NCI-H526 treated with DMSO at 0.1 percent for 48 hours (cell line): Measurements from ENCODE around the gene UBC.
"Not testable (repeated sequence)": the region's sequence is repeated elsewhere in the genome, so short reads cannot be mapped to it uniquely, and the experiment has no call there.

ENCODE experiments used
- DNase-seq: peaks from one replicate; lab custom pipeline; 2025; lab: John Stamatoyannopoulos, UW

The UBC gene

GRCh38 chr12:124914392-124915238 lies at the start of gene UBC:
UBC (minus strand) TSS chr12:124914650; CDS start chr12:124913771, 879 bp downstream.
- no peak for DNase-seq

DNA sequence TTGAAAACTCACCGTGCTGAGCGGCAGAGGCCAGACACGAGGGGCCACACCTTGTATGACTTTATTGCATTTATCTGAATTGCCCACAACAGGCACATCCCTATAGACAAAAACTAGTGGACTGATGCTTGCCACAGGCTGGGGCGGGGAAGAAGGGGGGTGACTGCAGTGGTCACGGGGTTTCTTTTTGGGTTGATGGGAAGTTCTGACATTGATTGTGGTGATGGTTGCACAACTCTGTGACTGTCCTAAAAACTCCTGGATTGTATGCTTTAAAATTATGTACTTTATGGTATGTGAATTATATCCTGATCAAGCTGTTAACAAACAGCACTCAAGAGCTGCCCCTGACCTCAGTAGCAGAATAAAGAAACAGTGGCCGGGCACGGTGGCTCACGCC lies 48.8 kb upstream of the UBC start:
- no peak for DNase-seq

GRCh38 chr12:124961055-124961454 lies 46.6 kb upstream of the UBC start:
- DNase-seq: no peak

- DNase-seq: no peak
Measured at GRCh38 chr12:124956571-124956970, 42.1 kb upstream of the UBC start.

GRCh38 chr12:124954771-124955170 lies 40.3 kb upstream of the UBC start:
- DNase-seq: no peak

- DNase-seq: no peak
Measured at GRCh38 chr12:124953689-124954405, 39.4 kb upstream of the UBC start.

- no peak for DNase-seq
Measured at GRCh38 chr12:124952801-124953200, 38.4 kb upstream of the UBC start.

- DNase-seq: no peak
Measured at GRCh38 chr12:124952295-124952694, 37.8 kb upstream of the UBC start.

DNA sequence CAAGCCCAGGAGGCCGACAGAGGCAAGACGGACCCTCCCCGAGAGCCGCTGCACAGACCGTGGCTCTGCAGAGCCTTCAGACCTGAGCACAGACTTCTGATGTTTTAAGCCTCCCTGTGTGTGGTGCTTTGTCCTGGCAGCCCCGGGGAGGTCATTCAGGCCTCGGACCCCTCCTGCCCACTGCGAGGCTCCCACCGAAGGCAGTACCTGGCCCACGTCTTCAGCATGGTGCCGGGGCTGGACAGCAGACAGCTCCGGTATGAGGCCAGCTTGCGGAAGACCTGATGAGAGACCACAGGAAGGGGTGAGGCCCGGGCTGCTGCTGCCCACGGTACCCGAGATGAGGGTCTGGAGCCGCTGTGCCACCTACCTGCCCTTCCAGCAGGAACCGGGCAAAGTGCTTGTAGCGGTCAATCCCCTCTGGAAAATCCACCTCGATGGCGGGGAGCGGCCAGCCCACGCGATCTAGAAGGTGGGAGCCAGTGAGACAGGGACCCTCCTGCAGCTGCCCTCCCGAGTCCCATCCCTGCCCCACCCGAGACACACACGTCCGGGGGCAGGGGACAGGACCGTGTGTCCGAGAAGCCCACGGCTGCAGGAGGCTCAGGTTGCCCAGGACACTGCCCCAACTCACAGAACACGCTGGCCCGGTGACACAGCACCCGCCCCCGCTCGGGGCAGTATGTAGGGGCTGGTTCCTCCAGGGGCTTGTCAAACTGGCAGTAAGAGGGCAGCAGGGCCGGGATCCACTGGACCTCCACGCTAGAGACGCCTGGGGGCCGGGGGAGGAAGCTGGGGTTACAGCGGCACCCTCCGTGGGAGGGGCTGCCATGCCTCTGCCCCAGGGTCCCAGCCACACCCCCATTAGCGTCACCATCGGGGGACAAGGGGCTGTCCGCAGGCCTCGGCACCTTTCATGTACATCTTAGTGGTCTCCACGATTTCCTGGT lies 35.6 kb upstream of the UBC start:
- DNase-seq: no peak

GRCh38 chr12:124949066-124949465 lies 34.6 kb upstream of the UBC start:
- no peak for DNase-seq

- no peak for DNase-seq
Measured at GRCh38 chr12:124947561-124948398, 33.3 kb upstream of the UBC start.

DNA sequence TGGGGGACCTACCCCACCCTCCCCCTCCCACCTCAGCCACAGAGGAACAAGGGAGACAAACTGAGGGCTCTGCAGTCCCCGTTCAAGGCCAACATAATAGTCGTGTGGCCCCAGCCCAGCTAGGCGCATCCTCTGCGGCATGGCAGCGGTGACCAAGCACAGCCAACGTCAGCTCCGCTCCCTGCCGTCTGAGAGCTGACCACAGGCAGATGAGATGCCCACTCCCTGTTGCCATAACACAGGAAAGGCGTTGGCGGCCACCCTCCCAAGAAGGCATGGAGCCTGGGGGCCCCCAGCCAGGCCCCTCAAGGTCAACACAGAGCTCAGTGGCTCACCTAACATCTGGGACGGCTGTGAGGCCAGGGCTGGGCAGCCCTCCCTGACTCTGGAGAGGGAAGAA lies 32.6 kb upstream of the UBC start:
- no peak for DNase-seq

DNA sequence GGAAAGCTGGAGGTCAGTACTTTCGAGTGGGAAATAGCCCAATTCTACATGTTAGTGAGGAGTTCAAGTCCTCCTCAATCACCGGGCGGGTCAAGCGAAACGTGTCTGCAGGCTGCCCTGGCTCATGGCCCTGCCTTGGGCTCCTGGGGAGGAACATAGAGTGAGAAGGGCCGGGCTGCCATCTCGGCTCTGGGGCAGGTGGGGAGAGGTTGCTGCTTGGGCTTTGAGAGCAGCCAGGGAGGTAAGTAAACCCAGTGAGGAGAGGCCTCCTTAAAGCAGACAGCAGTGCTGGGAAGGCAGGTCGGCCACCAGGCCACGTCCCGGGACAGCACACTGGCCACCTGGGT lies 32.0 kb upstream of the UBC start:
- no peak for DNase-seq

DNA sequence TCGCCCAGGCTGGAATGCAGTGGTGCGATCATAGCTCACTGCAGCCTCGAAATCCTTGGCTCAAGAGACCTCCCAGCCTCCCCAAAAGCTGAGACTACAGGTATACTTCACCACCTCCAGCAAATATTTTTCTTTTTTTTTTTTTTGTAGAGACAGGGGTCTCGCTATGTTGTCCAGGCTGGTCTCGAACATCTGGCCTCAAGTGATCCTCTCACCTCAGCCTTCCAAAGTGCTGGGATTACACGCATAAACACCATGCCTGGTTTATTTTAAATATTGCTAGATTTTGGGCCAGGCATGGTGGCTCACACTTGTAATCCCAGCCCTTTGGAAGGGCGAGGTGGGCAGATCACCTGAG lies 26.7 kb upstream of the UBC start:
- DNase-seq: no peak

GRCh38 chr12:124940393-124941169 lies 26.1 kb upstream of the UBC start:
- no peak for DNase-seq

GRCh38 chr12:124940143-124940392 lies 25.6 kb upstream of the UBC start:
- DNase-seq: no peak

DNA sequence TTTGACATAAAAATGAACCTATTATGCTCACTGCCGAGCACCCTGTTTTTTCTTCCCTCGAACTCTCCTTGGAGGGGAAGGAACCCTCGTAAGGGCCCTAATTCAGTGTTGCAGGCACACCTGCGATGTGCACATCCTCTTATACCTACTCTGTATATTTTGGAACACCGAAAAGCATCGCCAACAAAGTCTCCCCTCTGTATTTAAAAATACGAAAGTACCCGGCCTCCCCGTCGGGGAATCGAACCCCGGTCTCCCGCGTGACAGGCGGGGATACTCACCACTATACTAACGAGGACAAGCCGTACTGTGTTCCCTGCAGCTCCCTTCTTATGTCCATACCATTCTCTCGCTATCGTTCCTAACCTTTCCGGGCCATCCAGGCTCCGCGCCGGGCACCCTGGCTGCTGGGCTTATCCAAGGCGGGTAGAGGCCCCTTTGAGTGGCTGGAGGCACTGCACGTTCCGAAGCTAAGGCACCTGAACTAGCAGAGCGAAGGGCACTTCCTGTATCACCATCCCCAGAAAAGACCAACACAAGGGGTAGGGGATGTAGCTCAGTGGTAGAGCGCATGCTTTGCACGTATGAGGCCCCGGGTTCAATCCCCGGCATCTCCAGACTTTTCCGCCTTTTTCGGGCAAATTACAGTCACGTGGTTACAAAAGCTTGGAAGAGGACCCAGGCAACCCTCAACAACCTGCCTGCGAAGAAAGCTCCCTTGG lies 25.1 kb upstream of the UBC start:
- DNase-seq: no peak

GRCh38 chr12:124939079-124939420 lies 24.6 kb upstream of the UBC start:
- no peak for DNase-seq

DNA sequence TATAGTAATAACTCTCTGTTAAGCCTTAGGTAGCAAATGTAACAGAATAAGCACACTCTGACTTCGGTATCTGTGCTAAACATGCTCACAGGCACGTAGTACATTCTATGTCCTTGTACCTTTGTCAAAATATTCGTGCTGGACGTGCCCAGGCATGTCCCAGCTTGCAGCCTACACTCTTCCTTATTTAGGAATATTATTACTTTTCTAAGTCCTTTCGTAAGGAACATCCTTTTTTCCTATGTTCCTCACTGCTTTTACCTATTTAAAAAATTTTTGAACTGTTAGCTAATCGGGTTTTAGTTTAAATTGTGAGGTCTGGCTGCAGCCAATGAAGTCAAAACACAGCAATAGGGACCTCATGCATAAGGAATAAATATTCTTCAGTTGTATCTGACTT lies 24.1 kb upstream of the UBC start:
- DNase-seq: no peak

DNA sequence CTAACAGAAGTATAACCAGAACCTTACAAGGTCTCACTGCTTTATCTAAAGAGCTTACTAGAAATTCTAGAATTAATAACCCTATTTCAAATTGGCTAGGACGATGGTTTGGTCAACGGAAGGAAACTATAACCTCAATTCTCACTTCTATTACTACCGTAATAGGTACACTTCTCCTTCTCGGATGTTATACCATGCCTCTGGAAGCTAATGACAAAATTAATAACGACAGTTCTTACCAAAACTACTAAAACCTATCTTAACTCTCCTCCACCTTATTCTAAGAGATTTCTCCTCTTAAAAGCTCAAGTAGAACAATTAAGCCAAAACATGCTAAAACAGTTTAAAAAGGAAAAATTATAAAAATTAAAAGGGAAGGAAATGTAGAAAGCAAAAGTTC lies 23.7 kb upstream of the UBC start:
- DNase-seq: no peak

DNA sequence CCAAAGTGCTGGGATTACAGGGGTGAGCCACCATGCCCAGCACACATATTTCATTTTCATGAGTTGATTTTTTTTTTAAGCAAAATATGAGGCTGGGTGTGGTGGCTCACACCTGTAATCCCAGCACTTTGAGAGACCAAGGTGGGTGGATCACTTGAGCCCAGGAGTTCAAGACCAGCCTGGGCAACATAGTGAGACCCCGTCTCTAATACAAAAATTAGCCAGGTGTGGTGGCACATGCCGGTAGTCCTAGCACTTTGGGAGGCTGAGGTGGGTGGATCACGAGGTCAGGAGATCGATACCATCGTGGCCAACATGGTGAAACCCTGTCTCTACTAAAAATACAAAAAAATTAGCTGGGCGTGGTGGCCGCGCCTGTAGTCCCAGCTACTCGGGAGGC lies 17.1 kb upstream of the UBC start:
- not testable (repeated sequence) for DNase-seq
